Activated T-cell treated with anti-CD3 and anti-CD28 coated beads, Interleukin-2, amount 50 U/mL, for 48 hours (primary cell): ENCODE measurements around the gene IL6ST.
"Not testable (repeated sequence)": the region's sequence is repeated elsewhere in the genome, so short reads cannot be mapped to it uniquely, and the experiment has no call there.

Experiments used
- DNase-seq, 2 experiments: peaks; one replicate each; pipeline ENCODE4 v3.0.0-alpha.2; 2020

The IL6ST gene

DNA sequence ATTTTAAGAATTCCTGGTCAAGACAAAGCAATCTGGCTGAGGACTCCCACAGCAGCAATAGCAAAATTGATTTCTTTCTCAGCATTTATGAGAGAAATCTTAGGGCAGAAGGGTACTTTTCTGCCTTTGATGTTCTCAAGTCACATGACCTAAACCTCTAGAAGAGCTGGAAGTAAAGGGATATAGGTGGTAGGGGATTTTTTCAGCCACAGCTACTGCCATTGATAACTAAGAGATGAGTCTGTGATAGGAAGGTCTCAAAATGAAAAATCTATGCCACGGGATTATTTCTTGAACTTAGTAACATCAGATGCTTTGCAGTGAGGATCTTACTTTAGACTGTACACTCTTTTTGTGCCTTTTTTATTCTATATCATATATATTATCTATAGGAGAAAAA, 35.6 kb downstream of the IL6ST start:
- DNase-seq, result no peak

DNA sequence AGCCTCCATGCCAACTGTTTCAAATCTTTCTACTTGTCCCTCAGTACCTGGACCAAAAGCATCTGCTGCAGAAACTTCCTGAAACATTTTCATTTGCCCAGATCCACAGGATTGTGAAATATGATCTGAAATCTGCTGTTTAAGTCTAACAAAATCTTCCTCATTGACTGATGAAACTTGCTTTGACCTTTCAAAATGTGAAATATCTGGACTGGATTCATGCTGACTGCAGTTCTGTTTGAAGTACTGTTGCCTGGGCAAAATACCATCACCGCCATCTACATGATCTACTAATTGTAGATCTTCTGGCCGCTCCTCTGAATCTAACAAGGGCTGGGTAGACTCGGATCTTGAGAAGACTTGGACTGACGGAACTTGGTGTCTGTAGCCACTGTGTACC, 53.6 kb downstream of the IL6ST start:
- not testable (repeated sequence) for DNase-seq

DNA sequence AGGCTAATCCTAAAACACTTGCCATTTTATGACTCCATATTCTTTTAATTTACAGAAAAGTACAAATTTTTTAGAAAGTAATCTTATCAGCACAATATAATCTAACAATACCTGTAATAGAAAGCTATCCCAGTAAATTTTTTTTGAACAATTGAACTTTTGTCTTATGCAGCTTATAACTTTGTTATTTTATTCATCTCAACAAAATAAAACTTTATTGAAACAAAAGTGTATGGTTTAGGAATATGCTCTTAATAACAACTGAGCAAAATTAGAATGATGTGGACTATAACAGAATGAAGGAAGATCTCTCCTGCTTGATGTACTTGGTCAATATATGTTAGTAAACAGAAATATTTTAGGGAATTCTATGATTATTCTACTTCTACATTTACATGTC, 57.2 kb downstream of the IL6ST start:
- not testable (repeated sequence) for DNase-seq

GRCh38 chr5:55936100-55936693, 58.6 kb downstream of the IL6ST start:
- DNase-seq, result peak; percentile 81 to 86

GRCh38 chr5:55935371-55935770, 59.4 kb downstream of the IL6ST start:
- no peak for DNase-seq

- no peak for DNase-seq
These were observed 60.0 kb downstream of the IL6ST start for GRCh38 chr5:55934720-55935119.

GRCh38 chr5:55934115-55934613, 60.6 kb downstream of the IL6ST start:
- DNase-seq, result no peak

- DNase-seq, result no peak
These were observed 61.2 kb downstream of the IL6ST start for GRCh38 chr5:55933377-55934114.

- DNase-seq, result no peak
These were observed 62.1 kb downstream of the IL6ST start for GRCh38 chr5:55932700-55933099.

DNA sequence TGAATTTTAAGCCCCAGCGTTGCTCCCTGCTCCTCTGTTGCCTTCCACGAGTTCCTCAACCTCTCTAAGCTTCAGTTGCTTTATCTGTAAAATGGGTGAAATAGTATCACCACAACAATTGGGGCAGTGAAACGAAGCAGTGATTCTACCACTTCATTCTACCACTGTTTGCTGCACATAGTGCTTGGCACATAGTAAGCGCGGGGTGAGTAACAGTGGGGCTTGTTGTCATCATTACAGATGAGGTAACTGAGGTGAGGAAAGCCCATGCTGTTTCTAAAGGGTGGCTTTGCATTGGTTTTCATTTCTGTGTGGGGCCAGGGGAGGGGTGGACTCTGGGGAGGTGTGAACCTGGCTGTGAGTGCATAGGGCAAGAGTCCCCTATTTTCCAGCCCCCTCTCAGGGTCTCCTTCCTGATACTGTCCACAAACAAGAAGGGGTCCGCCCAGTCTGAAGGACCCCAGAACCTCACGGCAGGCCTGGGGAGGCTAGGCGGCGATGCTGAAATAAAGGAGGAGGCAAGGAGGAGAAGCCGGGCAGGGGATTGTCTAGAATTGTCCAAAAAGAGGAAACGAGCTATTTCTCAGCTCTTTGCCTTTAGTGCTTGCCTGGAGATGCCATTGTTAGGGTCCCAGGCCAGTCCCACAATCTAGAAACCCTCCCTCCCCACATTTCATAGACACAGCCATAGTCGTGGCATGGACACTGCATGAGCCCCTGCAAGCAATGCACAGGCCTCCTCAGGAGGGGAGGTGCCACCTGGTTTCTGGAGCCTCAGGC, 65.6 kb downstream of the IL6ST start:
- no peak for DNase-seq

- DNase-seq, result no peak
These were observed 66.7 kb downstream of the IL6ST start for GRCh38 chr5:55927861-55928655.

DNA sequence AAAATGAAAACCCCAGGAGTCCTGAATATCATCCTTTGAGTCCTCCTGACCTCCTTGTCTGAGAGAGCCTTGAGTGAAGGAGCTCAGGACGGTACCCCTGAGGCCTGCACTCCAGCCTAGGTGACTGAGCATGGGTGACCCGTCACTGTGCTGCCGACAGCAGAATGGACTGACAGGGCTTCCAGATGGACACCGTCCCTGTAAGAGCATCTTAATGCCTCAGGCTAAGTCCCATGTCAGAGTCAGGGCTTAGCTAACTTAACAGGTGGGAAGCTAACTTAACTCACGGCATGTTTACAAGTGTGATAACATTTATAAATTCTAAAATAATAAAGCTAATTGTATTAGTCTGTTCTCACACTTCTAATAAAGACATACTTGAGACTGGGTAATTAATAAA, 68.3 kb downstream of the IL6ST start:
- no peak for DNase-seq

DNA sequence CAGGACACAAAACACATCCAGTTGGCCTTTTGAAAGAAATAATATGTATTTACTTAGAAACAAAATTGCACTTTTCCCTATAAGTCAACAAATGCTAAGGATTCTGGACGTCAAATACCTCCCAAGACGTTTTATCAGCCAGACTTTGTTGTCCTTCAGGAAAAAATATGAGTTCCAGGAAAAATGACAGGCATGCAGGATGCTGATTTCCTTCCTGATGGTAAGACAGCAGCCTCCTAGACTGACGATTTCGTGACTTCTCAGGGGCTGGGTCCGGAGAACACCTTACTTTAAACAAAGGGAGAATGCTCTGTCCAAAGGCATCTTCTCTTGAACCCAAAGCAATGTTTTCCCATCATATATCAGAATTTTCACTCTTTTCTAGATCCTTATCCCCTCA, 69.1 kb downstream of the IL6ST start:
- DNase-seq, result no peak

- no peak for DNase-seq
These were observed 69.6 kb downstream of the IL6ST start for GRCh38 chr5:55925181-55925580.

DNA sequence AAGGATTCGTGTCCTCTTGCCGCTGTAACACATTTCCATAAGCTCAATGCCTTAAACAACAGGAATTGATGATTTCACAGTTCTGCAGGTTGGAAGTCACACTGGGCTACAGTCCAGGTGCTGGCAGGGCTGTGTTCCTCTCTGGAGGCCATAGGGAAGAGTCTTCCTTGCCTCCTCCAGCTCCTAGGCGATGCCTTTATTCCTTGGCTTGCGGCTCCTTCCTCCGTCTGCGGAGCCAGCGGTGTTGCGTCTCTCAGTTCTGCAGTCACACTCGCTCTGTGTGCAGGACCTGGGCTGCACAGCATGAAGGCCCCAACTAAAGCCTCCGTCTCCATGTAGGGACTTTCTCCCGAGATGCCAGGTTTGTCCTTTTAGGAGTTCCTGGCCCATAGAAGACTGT, 70.0 kb downstream of the IL6ST start:
- no peak for DNase-seq

DNA sequence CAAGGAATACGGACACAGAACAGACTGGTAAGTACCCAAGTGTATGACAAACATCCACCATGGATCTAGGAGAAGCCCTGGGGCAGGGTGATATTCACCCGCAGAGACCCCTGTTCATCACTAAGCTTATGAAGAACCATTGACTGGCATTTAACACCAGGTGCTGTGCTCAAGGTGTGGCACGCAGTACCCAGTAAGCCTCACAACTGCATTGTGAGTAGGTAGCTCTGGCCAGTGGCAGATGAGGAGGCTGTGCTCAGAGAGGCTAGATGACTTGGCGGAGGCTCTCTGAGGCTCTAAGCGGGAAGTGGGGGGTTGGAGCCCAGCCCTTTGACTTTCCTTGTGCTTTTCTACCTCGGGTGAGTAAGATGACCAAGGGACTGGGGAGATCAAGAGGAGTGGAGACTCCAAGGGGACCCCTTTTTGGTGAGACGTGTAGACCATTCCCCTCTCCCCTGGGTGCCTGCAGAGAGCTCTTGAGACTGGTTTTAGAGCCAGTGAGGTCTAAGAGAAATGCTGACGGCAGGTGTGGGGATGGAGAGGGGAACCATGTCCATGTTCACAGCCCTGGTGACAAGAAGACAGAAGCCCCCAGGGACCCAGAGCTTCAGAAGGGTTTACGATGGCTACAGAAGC, 70.8 kb downstream of the IL6ST start:
- no peak for DNase-seq

DNA sequence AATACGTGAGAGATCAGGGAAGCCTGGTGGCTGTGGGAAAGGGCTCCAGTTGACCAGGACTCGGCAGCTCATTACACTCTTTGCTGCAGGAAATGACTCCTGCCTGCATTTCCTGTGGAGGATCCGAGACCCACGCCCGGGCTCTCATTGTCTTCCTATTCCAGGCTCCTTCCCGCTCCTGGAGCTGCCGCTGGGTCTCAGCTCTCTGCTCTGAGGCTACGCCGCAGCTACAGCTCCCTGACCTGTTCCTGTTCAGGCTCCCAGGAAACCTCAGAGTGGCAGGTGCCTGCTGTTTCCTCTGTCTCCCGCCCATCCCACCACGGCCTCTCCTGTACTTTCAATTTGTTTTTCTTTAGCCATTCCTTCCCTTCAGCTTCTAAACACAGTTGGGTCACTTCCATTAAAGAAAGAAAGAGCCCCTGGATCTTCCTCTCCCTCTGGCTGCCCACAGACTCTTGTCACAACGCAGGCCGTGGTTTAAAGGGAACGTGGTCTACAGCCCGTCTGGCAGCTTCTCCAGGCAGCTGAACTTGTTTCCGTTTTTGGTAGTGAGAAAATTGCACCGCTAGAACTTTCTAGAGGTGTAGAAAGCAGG, 71.5 kb downstream of the IL6ST start:
- peak; percentile 49 to 50 for DNase-seq

DNA sequence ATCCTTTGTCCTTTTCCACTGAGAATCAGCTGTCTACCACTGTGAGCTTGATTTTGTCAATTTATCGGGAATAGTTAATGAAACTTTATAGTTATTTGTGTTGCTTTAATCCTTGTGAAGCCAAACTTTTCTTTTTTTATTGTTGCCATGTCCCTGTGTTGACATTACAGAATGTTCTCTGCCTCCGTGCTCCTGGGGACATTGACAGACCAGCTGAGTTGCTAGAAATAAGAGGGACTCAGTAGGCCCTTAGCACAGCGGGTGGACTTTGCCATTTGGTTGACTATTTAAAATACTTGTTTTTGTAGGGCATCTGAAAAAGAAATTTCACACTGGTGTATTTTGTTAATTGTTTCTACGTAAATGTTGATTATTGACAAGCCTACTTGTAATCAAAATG, 73.1 kb downstream of the IL6ST start:
- DNase-seq, result no peak

DNA sequence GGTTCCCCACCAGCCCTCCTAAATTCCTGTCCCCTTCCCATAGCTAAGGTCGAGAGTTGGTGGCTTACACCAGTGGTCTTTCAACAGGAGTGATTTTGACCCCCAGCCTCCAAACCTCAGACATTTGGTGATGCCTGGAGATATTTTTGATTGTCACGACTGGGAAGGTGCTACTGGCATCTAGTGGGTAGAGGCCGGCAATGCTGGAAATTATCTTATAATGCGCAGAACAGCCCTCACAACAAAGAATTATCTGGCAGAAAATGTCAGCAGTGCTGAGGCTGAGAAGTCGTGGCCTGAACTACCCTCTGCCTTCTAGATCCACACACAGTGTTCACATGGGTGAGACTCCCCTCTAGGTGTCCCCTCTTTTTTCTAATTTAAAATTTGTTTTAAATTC, 74.0 kb downstream of the IL6ST start:
- no peak for DNase-seq

- no peak for DNase-seq
These were observed 75.1 kb downstream of the IL6ST start for GRCh38 chr5:55919625-55920024.

GRCh38 chr5:55918087-55919035, 76.4 kb downstream of the IL6ST start:
- DNase-seq, result peak; percentile 47 to 55
